ENCODE measurements around the gene TAF6. TPM values are rescaled to one million over a fixed set of nuclear protein-coding genes. Genes with fewer than 3 reads are reported as not detected.
A peak's percentile ranks its signal among the peaks of the same experiment; 100 is the strongest.

Gene TAF6
- total and polyA plus RNA-seq, 9 of the 15 experiments (the other 6 are each of a cell fraction or from before 2014, with no cell fraction given): 0.78 to 78.7 (median 21.3) TPM

DNA sequence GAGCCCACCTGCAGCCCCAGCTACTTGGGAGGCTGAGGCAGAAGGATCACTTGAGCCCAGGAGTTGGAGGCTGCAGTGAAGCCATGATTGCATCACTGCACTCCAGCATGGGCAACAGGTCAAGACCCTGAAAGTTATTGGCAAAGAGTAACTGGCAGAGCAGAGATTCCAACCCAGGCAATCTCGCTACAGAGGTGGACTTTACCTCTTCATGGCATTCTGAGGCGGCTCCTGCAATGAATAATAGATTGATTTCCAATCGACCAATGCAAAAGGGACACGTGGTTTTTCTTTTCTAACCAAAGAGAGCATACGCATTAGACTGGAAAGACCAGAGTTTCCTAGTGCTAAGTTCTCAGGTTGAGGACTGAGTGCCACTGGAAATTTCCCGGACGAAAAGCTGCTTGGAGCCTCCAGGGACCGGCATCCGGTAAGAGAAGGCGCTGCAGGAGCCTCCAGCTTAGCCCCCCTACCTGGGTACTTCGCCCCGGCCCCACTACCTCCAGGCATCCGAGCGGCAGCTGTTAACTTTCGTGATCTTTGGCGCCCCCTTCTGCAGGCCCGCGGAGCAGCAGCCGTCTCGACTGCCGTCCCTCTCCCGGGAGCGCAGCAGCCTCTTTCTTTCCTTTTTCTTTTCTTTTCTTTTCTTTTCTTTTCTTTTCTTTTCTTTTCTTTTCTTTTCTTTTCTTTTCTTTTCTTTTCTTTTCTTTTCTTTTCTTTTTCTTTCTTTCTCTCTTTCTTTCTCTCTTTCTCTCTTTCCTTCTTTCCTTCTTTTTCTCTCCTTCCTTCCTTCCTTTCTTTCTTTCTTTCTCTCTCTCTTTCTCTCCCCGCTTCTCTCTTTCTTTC lies 11.7 kb upstream of the TAF6 start (continued):
- TF ChIP-seq, protein P1, sequence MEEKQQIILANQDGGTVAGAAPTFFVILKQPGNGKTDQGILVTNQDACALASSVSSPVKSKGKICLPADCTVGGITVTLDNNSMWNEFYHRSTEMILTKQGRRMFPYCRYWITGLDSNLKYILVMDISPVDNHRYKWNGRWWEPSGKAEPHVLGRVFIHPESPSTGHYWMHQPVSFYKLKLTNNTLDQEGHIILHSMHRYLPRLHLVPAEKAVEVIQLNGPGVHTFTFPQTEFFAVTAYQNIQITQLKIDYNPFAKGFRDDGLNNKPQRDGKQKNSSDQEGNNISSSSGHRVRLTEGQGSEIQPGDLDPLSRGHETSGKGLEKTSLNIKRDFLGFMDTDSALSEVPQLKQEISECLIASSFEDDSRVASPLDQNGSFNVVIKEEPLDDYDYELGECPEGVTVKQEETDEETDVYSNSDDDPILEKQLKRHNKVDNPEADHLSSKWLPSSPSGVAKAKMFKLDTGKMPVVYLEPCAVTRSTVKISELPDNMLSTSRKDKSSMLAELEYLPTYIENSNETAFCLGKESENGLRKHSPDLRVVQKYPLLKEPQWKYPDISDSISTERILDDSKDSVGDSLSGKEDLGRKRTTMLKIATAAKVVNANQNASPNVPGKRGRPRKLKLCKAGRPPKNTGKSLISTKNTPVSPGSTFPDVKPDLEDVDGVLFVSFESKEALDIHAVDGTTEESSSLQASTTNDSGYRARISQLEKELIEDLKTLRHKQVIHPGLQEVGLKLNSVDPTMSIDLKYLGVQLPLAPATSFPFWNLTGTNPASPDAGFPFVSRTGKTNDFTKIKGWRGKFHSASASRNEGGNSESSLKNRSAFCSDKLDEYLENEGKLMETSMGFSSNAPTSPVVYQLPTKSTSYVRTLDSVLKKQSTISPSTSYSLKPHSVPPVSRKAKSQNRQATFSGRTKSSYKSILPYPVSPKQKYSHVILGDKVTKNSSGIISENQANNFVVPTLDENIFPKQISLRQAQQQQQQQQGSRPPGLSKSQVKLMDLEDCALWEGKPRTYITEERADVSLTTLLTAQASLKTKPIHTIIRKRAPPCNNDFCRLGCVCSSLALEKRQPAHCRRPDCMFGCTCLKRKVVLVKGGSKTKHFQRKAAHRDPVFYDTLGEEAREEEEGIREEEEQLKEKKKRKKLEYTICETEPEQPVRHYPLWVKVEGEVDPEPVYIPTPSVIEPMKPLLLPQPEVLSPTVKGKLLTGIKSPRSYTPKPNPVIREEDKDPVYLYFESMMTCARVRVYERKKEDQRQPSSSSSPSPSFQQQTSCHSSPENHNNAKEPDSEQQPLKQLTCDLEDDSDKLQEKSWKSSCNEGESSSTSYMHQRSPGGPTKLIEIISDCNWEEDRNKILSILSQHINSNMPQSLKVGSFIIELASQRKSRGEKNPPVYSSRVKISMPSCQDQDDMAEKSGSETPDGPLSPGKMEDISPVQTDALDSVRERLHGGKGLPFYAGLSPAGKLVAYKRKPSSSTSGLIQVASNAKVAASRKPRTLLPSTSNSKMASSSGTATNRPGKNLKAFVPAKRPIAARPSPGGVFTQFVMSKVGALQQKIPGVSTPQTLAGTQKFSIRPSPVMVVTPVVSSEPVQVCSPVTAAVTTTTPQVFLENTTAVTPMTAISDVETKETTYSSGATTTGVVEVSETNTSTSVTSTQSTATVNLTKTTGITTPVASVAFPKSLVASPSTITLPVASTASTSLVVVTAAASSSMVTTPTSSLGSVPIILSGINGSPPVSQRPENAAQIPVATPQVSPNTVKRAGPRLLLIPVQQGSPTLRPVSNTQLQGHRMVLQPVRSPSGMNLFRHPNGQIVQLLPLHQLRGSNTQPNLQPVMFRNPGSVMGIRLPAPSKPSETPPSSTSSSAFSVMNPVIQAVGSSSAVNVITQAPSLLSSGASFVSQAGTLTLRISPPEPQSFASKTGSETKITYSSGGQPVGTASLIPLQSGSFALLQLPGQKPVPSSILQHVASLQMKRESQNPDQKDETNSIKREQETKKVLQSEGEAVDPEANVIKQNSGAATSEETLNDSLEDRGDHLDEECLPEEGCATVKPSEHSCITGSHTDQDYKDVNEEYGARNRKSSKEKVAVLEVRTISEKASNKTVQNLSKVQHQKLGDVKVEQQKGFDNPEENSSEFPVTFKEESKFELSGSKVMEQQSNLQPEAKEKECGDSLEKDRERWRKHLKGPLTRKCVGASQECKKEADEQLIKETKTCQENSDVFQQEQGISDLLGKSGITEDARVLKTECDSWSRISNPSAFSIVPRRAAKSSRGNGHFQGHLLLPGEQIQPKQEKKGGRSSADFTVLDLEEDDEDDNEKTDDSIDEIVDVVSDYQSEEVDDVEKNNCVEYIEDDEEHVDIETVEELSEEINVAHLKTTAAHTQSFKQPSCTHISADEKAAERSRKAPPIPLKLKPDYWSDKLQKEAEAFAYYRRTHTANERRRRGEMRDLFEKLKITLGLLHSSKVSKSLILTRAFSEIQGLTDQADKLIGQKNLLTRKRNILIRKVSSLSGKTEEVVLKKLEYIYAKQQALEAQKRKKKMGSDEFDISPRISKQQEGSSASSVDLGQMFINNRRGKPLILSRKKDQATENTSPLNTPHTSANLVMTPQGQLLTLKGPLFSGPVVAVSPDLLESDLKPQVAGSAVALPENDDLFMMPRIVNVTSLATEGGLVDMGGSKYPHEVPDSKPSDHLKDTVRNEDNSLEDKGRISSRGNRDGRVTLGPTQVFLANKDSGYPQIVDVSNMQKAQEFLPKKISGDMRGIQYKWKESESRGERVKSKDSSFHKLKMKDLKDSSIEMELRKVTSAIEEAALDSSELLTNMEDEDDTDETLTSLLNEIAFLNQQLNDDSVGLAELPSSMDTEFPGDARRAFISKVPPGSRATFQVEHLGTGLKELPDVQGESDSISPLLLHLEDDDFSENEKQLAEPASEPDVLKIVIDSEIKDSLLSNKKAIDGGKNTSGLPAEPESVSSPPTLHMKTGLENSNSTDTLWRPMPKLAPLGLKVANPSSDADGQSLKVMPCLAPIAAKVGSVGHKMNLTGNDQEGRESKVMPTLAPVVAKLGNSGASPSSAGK (IDR thresholded peaks at IDR 0.05): peak; percentile 58; the same call in 1 of the 2 replicates
- TF ChIP-seq JUND (IDR thresholded peaks at IDR 0.05; ENCODE audit: borderline replicate concordance, low read depth, low read length): peak; percentile 45; the same call in 1 of the 2 replicates
- TF ChIP-seq JUND (tag; IDR thresholded peaks at IDR 0.05; ENCODE audit: borderline replicate concordance, low read depth, low read length): no peak
- TF ChIP-seq, protein P2, sequence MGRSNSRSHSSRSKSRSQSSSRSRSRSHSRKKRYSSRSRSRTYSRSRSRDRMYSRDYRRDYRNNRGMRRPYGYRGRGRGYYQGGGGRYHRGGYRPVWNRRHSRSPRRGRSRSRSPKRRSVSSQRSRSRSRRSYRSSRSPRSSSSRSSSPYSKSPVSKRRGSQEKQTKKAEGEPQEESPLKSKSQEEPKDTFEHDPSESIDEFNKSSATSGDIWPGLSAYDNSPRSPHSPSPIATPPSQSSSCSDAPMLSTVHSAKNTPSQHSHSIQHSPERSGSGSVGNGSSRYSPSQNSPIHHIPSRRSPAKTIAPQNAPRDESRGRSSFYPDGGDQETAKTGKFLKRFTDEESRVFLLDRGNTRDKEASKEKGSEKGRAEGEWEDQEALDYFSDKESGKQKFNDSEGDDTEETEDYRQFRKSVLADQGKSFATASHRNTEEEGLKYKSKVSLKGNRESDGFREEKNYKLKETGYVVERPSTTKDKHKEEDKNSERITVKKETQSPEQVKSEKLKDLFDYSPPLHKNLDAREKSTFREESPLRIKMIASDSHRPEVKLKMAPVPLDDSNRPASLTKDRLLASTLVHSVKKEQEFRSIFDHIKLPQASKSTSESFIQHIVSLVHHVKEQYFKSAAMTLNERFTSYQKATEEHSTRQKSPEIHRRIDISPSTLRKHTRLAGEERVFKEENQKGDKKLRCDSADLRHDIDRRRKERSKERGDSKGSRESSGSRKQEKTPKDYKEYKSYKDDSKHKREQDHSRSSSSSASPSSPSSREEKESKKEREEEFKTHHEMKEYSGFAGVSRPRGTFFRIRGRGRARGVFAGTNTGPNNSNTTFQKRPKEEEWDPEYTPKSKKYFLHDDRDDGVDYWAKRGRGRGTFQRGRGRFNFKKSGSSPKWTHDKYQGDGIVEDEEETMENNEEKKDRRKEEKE (IDR thresholded peaks at IDR 0.05; ENCODE audit: borderline replicate concordance in 1 of 2, control insufficient read depth in 1 of 2, low read depth in 2 of 2, low read length in 1 of 2): 0 out of 4 replicates have a peak, but pooled peaks of 1 of the 2 experiments have one; percentile 38
- TF ChIP-seq, protein P3, sequence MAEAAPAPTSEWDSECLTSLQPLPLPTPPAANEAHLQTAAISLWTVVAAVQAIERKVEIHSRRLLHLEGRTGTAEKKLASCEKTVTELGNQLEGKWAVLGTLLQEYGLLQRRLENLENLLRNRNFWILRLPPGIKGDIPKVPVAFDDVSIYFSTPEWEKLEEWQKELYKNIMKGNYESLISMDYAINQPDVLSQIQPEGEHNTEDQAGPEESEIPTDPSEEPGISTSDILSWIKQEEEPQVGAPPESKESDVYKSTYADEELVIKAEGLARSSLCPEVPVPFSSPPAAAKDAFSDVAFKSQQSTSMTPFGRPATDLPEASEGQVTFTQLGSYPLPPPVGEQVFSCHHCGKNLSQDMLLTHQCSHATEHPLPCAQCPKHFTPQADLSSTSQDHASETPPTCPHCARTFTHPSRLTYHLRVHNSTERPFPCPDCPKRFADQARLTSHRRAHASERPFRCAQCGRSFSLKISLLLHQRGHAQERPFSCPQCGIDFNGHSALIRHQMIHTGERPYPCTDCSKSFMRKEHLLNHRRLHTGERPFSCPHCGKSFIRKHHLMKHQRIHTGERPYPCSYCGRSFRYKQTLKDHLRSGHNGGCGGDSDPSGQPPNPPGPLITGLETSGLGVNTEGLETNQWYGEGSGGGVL (CRISPR knock-in tag; IDR thresholded peaks at IDR 0.05): no peak
- TF ChIP-seq THRAP3 (IDR thresholded peaks at IDR 0.05; ENCODE audit: borderline replicate concordance): peak; percentile 85
- TF ChIP-seq MYNN (IDR thresholded peaks at IDR 0.05): 0 out of 2 replicates have a peak, but pooled peaks have one; percentile 24
- TF ChIP-seq MYNN (CRISPR knock-in tag; IDR thresholded peaks at IDR 0.05): no peak
- TF ChIP-seq PTBP1 (IDR thresholded peaks at IDR 0.05; ENCODE audit: low read depth, low read length): 0 out of 2 replicates have a peak, but pooled peaks have one; percentile 47

Measured in K562 (cell line).